H1 (cell line): ENCODE results near the gene PTGFR. TPM values are rescaled to one million over a fixed set of nuclear protein-coding genes. Genes with fewer than 3 reads are reported as not detected.

ENCODE experiments used
- CTCF ChIA-PET: fragments of 300-600 bp; sonication (Branson Sonifier 250); formaldehyde crosslinking; loops from one replicate; lab custom pipeline; 2021; ENCODE audit not compliant: partially characterized antibody; lab: Charles Lee
- POLR2A ChIA-PET: fragments of 300-600 bp; sonication (Branson Sonifier 250); formaldehyde crosslinking; loops from one replicate; lab custom pipeline; 2021; ENCODE audit warnings: inconsistent platforms; ENCODE audit not compliant: partially characterized antibody; lab: Charles Lee
- DNase-seq, 2 experiments: peaks; one replicate each; pipeline versions ENCODE4 v3.0.0 to v3.0.0-alpha.2; 2010 to 2022; ENCODE audit warnings: low spot score in 2 of 2, low read depth in 1 of 2, mixed read lengths in 1 of 2
- FAIRE-seq: peaks from 2 replicates; lab custom pipeline; 2011; peaks lifted over from hg19 to GRCh38; lab: Jason Lieb, UNC
- H2AFZ ChIP-seq: 2 replicates; pipeline ENCODE4 v1.8.1; 2012; ENCODE audit warnings: low read length, inconsistent platforms
- H2AK5ac ChIP-seq: 2 replicates; pipeline ENCODE4 v1.6.1; 2013; ENCODE audit warnings: low read depth, low read length
- H2BK120ac ChIP-seq: replicated peaks from 2 replicates; pipeline ENCODE3; 2013; ENCODE audit warnings: low read depth, low read length, inconsistent platforms
- H2BK12ac ChIP-seq: 2 replicates; pipeline ENCODE4 v1.6.1; 2013; ENCODE audit warnings: low read depth, low read length
- H2BK15ac ChIP-seq: 2 replicates; pipeline ENCODE4 v1.6.1; 2013; ENCODE audit warnings: low read length
- H2BK20ac ChIP-seq: 2 replicates; pipeline ENCODE4 v1.6.1; 2013; ENCODE audit warnings: low read length
- H2BK5ac ChIP-seq: 2 replicates; pipeline ENCODE4 v1.6.1; 2013; ENCODE audit warnings: low read depth, low read length
- H3K14ac ChIP-seq: 2 replicates; pipeline ENCODE4 v1.6.1; 2013; ENCODE audit warnings: inconsistent platforms; ENCODE audit not compliant: insufficient read length
- H3K18ac ChIP-seq: 2 replicates; pipeline ENCODE4 v1.6.1; 2013; ENCODE audit warnings: low read length; ENCODE audit errors: extremely low read depth
- H3K23ac ChIP-seq: 2 replicates; pipeline ENCODE4 v1.6.1; 2013; ENCODE audit warnings: inconsistent platforms; ENCODE audit not compliant: insufficient read length
- H3K23me2 ChIP-seq: 2 replicates; pipeline ENCODE4 v1.6.1; 2013; ENCODE audit warnings: low read depth, low read length
- H3K27ac ChIP-seq: 2 replicates; pipeline ENCODE4 v1.6.1; 2011; ENCODE audit warnings: low read depth, low read length, inconsistent platforms
- H3K27me3 ChIP-seq, 4 experiments: replicated peaks in 1 of 4; 1 replicate in 1 of 4; 2 replicates in 3 of 4; pipeline versions ENCODE4 v1.6.1 to v1.8.1; 2011 to 2013; ENCODE audit warnings: low read length in 3 of 4, mild to moderate bottlenecking in 3 of 4, inconsistent platforms in 2 of 4, mixed read lengths in 2 of 4, moderate library complexity in 1 of 4; ENCODE audit not compliant: control insufficient read depth in 3 of 4, insufficient read depth in 3 of 4; ENCODE audit errors: extremely low read depth in 1 of 4
- H3K36me3 ChIP-seq, 4 experiments: 2 replicates each; pipeline versions ENCODE4 v1.6.1 to v1.8.1; 2011 to 2013; ENCODE audit warnings: mild to moderate bottlenecking in 4 of 4, low read length in 3 of 4, moderate library complexity in 2 of 4, control low read depth in 1 of 4, inconsistent platforms in 1 of 4; ENCODE audit not compliant: insufficient read depth in 4 of 4, control insufficient read depth in 2 of 4
- H3K4ac ChIP-seq: replicated peaks from 2 replicates; pipeline ENCODE3; 2013; ENCODE audit warnings: low read length, low read depth, mixed read lengths, inconsistent platforms; ENCODE audit not compliant: insufficient read length
- H3K4me1 ChIP-seq, 4 experiments: replicated peaks in 1 of 4; 1 replicate in 1 of 4; 2 replicates in 3 of 4; pipeline versions ENCODE4 v1.6.1 to v1.8.1; 2011 to 2013; ENCODE audit warnings: low read length in 3 of 4, inconsistent platforms in 2 of 4, mixed read lengths in 1 of 4; ENCODE audit not compliant: insufficient read depth in 4 of 4, control insufficient read depth in 3 of 4
- H3K4me2 ChIP-seq, 2 experiments: 2 replicates each; pipeline versions ENCODE4 v1.6.1 to v1.8.1; 2011 to 2013; ENCODE audit warnings: low read depth in 2 of 2, low read length in 2 of 2, control low read depth in 1 of 2, inconsistent platforms in 1 of 2, mild to moderate bottlenecking in 1 of 2; ENCODE audit not compliant: insufficient read depth in 1 of 2
- H3K4me3 ChIP-seq, 4 experiments: fragments of 200-600, 300-600 bp in 1 of 4; sonication (generic), shearing (Covaris generic), sonication (Bioruptor Twin) in 1 of 4; 2 replicates each; pipeline versions ENCODE4 v1.5.1 to v1.8.1; 2011 to 2016; ENCODE audit warnings: low read length in 4 of 4, low read depth in 3 of 4, control low read depth in 2 of 4, inconsistent platforms in 2 of 4, mild to moderate bottlenecking in 2 of 4, mixed read lengths in 1 of 4, moderate library complexity in 1 of 4; ENCODE audit not compliant: insufficient read depth in 2 of 4; ENCODE audit errors: extremely low read depth in 1 of 4
- H3K56ac ChIP-seq: replicated peaks from 2 replicates; pipeline ENCODE3; 2013; ENCODE audit warnings: low read depth, mild to moderate bottlenecking, mixed read lengths, low read length, inconsistent platforms; ENCODE audit not compliant: insufficient read length
- H3K79me1 ChIP-seq: 2 replicates; pipeline ENCODE4 v1.6.1; 2013; ENCODE audit warnings: low read depth, low read length, control low read depth
- H3K79me2 ChIP-seq, 2 experiments: 2 replicates each; pipeline versions ENCODE4 v1.6.1 to v1.8.1; 2012 to 2013; ENCODE audit warnings: low read length in 2 of 2, mild to moderate bottlenecking in 2 of 2, inconsistent platforms in 1 of 2; ENCODE audit not compliant: insufficient read depth in 2 of 2, control insufficient read depth in 1 of 2
- H3K9ac ChIP-seq, 4 experiments: replicated peaks in 1 of 4; 1 replicate in 1 of 4; 2 replicates in 3 of 4; pipeline versions ENCODE4 v1.6.1 to v1.8.1; 2011 to 2013; ENCODE audit warnings: low read depth in 3 of 4, low read length in 3 of 4, control low read depth in 2 of 4, mild to moderate bottlenecking in 2 of 4, moderate library complexity in 2 of 4, inconsistent platforms in 1 of 4; ENCODE audit errors: extremely low read depth in 1 of 4
- H3K9me3 ChIP-seq, 2 experiments: 2 replicates each; pipeline versions ENCODE4 v1.6.1 to v1.8.1; 2012 to 2013; ENCODE audit warnings: mild to moderate bottlenecking in 2 of 2, moderate library complexity in 2 of 2, control low read depth in 1 of 2, inconsistent platforms in 1 of 2, low read depth in 1 of 2, low read length in 1 of 2, mixed read lengths in 1 of 2; ENCODE audit not compliant: insufficient read depth in 2 of 2
- H4K20me1 ChIP-seq, 2 experiments: replicated peaks in 1 of 2; 2 replicates each; pipeline versions ENCODE3 to v1.8.1; 2011 to 2013; ENCODE audit warnings: inconsistent platforms in 2 of 2, low read length in 2 of 2, mild to moderate bottlenecking in 1 of 2; ENCODE audit not compliant: insufficient read depth in 2 of 2, control insufficient read depth in 1 of 2
- H4K5ac ChIP-seq: 2 replicates; pipeline ENCODE4 v1.6.1; 2013; ENCODE audit warnings: low read length, low read depth, mixed read lengths, inconsistent platforms; ENCODE audit not compliant: insufficient read length
- H4K8ac ChIP-seq: 2 replicates; pipeline ENCODE4 v1.8.0; 2013; ENCODE audit warnings: mild to moderate bottlenecking, moderate library complexity, low read length, inconsistent platforms; ENCODE audit not compliant: insufficient read depth; ENCODE audit errors: extremely low read depth
- H4K91ac ChIP-seq: replicated peaks from 2 replicates; pipeline ENCODE3; 2013; ENCODE audit warnings: low read length, mixed read lengths, inconsistent platforms; ENCODE audit not compliant: insufficient read length
- BCL11A ChIP-seq, 2 experiments: IDR thresholded peaks; one replicate each; pipeline ENCODE4 v1.6.1; 2011; ENCODE audit warnings: low read depth in 2 of 2, low read length in 2 of 2, mild to moderate bottlenecking in 2 of 2
- NANOG ChIP-seq: IDR thresholded peaks from 2 replicates; pipeline ENCODE4 v1.6.1; 2011; ENCODE audit warnings: low read length, low read depth, mild to moderate bottlenecking, inconsistent platforms; ENCODE audit not compliant: insufficient read depth, poor library complexity, severe bottlenecking
- PHF8 ChIP-seq: fragments of 200-600 bp; sonication (generic); conservative IDR thresholded peaks from 2 replicates; pipeline ENCODE4 v1.7.1; 2012; ENCODE audit warnings: low read depth, mild to moderate bottlenecking, inconsistent platforms, low read length, moderate library complexity
- POLR2AphosphoS5 ChIP-seq: IDR thresholded peaks from 2 replicates; pipeline ENCODE4 v1.6.1; 2011; ENCODE audit warnings: low read depth, low read length
- WGBS, 2 experiments: shearing (Covaris generic) in 1 of 2; methylation state at CpG; one replicate each; pipeline versions ENCODE4 v1.1.6 to v1.1.7; 2013 to 2015; ENCODE audit warnings: low lambda C conversion rate in 2 of 2, mixed read lengths in 2 of 2, inconsistent platforms in 1 of 2, low coverage in 1 of 2, missing lambda C conversion rate in 1 of 2; ENCODE audit not compliant: insufficient replicate concordance in 2 of 2, insufficient coverage in 1 of 2, insufficient read length in 1 of 2; ENCODE audit errors: extremely low coverage in 1 of 2, missing lambda C conversion rate in 1 of 2; 5-methylcytosine and 5-hydroxymethylcytosine counted together
- polyA plus RNA-seq, 7 experiments: library from polyadenylated mRNA; depleted of rRNA in 3 of 7; stranded (reverse) in 5 of 7; unstranded in 2 of 7; fragments of >200 nt in 5 of 7; fragments of 200-250 nt in 2 of 7; gene quantifications; 1 replicate in 5 of 7; 2 replicates in 1 of 7; 4 replicates in 1 of 7; pipeline versions ENCODE4 v1.2.1 to v1.2.3, GENCODE V29; 2011 to 2013; ENCODE audit warnings: missing spikeins in 2 of 7, mixed read lengths in 2 of 7
- total RNA-seq: library from RNA; stranded (reverse); fragmentation: NEBNext Ultra II Directional; extraction: Animal tissue kit (Norgen Biotek cat#: 25700); gene quantifications from 2 replicates; pipeline ENCODE4 v1.2.1, GENCODE V29; 2021

PTGFR gene
- total and polyA plus RNA-seq, 2 of the 8 experiments (the other 6 are each of a cell fraction or from before 2014, with no cell fraction given) = 0.02 TPM; not detected in 1

DNA sequence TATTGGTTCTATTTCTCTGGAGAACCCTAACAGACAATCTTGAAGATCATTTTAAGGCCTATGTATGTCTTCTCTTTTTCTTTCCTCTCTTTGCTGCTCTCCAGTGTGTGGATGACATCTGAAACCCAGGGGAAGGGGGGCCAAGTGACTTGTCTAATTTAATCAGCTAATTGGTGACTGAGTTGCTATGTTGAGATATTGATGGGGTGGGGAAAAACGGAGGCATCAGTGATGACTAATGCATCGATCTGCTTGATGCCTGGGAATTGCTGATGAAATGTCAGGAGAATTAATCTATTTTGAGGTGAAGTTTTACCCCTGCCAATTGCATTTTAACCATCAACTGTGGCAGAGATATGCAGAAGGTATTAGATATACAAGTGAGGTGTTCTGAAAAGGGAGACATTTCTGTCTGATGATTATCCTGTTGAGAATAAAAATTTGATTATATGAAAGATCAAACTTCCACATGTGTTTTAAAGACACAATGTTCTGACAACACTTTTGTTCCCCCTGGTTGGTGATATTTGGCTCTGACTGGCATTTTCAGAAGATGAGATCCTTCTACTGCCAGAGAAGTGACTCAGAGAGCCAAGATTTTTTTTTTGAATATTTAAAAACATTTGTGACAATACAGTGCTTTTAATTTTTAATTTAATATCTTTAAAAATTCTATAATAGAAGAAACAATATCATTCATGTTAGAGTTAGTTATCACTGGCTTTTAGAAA is 18.7 kb upstream of the PTGFR start:
- H3K23ac ChIP-seq = no peak overlapping the region
- no peak overlapping the region for H3K4me3 ChIP-seq
- no peak overlapping the region for H3K4me2 ChIP-seq
- H3K23me2 ChIP-seq = no peaks in the 10 kb centered on the region
- H3K4me1 ChIP-seq = no peaks in the 10 kb centered on the region
- no peaks in the 10 kb centered on the region for H3K79me2 ChIP-seq
- FAIRE-seq = no peak
- H3K36me3 ChIP-seq = no peaks in the 10 kb centered on the region
- H2BK20ac ChIP-seq = no peak overlapping the region
- H2BK12ac ChIP-seq = no peak overlapping the region
- TF ChIP-seq PHF8 = no peak
- TF ChIP-seq BCL11A (IDR thresholded peaks at IDR 0.05; ENCODE audit: low read depth in 2 of 2, low read length in 2 of 2) = no peak
- TF ChIP-seq NANOG = no peak
- TF ChIP-seq POLR2AphosphoS5 = no peak
- no peaks in the 10 kb centered on the region for H3K27me3 ChIP-seq
- H4K8ac ChIP-seq = no peak overlapping the region
- no peak overlapping the region for H2BK15ac ChIP-seq
- 92% methylated on average over 2 of the region's 2 CpGs; no CpG with 5 or more reads in 1 of the 2 experiments for WGBS, 2 experiments
- no peak overlapping the region for H2BK5ac ChIP-seq
- H4K20me1 ChIP-seq = no peaks in the 10 kb centered on the region
- H4K91ac ChIP-seq = no peak overlapping the region
- H2AFZ ChIP-seq = no peak overlapping the region
- no peaks in the 10 kb centered on the region for H3K79me1 ChIP-seq
- ChIA-PET CTCF (no interaction called here), POLR2A (no interaction called here)
- H2AK5ac ChIP-seq = no peak overlapping the region
- H3K56ac ChIP-seq = no peak overlapping the region
- H3K14ac ChIP-seq = no peak overlapping the region
- no peak overlapping the region for H3K4ac ChIP-seq
- H3K9me3 ChIP-seq = no peaks in the 10 kb centered on the region
- no peak overlapping the region for H3K27ac ChIP-seq
- H4K5ac ChIP-seq = no peak overlapping the region
- no peak for DNase-seq
- no peak overlapping the region for H3K9ac ChIP-seq
- H2BK120ac ChIP-seq = no peak overlapping the region
- no peak overlapping the region for H3K18ac ChIP-seq
